ENCODE results near the gene TOM1L1. TPM values are rescaled to one million over a fixed set of nuclear protein-coding genes. Genes with fewer than 3 reads are reported as not detected.

TOM1L1 gene
- 10 to 100 TPM; 11.5 to 22.9 TPM for polyA plus RNA-seq

- 2 to 3% methylated on average over 46 to 67 of the region's 67 CpGs for WGBS, 2 donors
- Histone ChIP-seq H3K9me3 (ENCODE audit: control insufficient read depth in 2 of 2, insufficient read depth in 1 of 2, low read depth in 1 of 2, low read length in 1 of 2) (no peaks in the 10 kb centered on the region), H3K27me3 (ENCODE audit: control insufficient read depth in 1 of 2, insufficient read depth in 2 of 2, low read length in 2 of 2) (no peaks in the 10 kb centered on the region), H3K4me3 (ENCODE audit: low read depth in 1 of 2, low read length in 2 of 2) (peak within 1 kb of the TSS; percentile 62 to 71), H3K36me3 (ENCODE audit: control insufficient read depth in 2 of 2, insufficient read depth in 2 of 2, low read length in 1 of 2) (no peaks in the 10 kb centered on the region), H3K27ac (ENCODE audit: low read depth in 2 of 2, low read length in 1 of 2) (peak within 1 kb of the TSS; percentile 83 to 90), H3K4me1 (ENCODE audit: control insufficient read depth in 2 of 2, insufficient read depth in 2 of 2, low read length in 1 of 2) (no peaks in the 10 kb centered on the region)
Observed at GRCh38 chr17:54900457-54901229, at the start of gene TOM1L1. TOM1L1 (plus strand) TSS chr17:54900852; CDS start chr17:54900866, 14 bp downstream.

- no peaks in the 10 kb centered on the region for H3K4me1 ChIP-seq (ENCODE audit: control insufficient read depth in 2 of 2, insufficient read depth in 2 of 2, low read length in 1 of 2)
- H3K27me3 ChIP-seq (ENCODE audit: control insufficient read depth in 1 of 2, insufficient read depth in 2 of 2, low read length in 2 of 2), result no peaks in the 10 kb centered on the region
- WGBS, 2 donors, result 55 to 77% methylated on average over 2 of the region's 2 CpGs
- H3K36me3 ChIP-seq (ENCODE audit: control insufficient read depth in 2 of 2, insufficient read depth in 2 of 2, low read length in 1 of 2), result no peaks in the 10 kb centered on the region
- H3K9me3 ChIP-seq (ENCODE audit: control insufficient read depth in 2 of 2, insufficient read depth in 1 of 2, low read depth in 1 of 2, low read length in 1 of 2), result no peaks in the 10 kb centered on the region
- H3K4me3 ChIP-seq (ENCODE audit: low read depth in 1 of 2, low read length in 2 of 2), result no peak overlapping the region
- no peak overlapping the region for H3K27ac ChIP-seq (ENCODE audit: low read depth in 2 of 2, low read length in 1 of 2)
Observed at GRCh38 chr17:54859187-54859586, 41.5 kb upstream of the TOM1L1 start.

GRCh38 chr17:54860617-54861470, 39.8 kb upstream of the TOM1L1 start:
- no peaks in the 10 kb centered on the region for H3K27me3 ChIP-seq (ENCODE audit: control insufficient read depth in 1 of 2, insufficient read depth in 2 of 2, low read length in 2 of 2)
- no peak overlapping the region for H3K27ac ChIP-seq (ENCODE audit: low read depth in 2 of 2, low read length in 1 of 2)
- H3K4me3 ChIP-seq (ENCODE audit: low read depth in 1 of 2, low read length in 2 of 2), result no peak overlapping the region
- no peaks in the 10 kb centered on the region for H3K36me3 ChIP-seq (ENCODE audit: control insufficient read depth in 2 of 2, insufficient read depth in 2 of 2, low read length in 1 of 2)
- 87% methylated on average over 9 of the region's 9 CpGs for WGBS, 2 donors
- H3K9me3 ChIP-seq (ENCODE audit: control insufficient read depth in 2 of 2, insufficient read depth in 1 of 2, low read depth in 1 of 2, low read length in 1 of 2), result no peaks in the 10 kb centered on the region
- no peaks in the 10 kb centered on the region for H3K4me1 ChIP-seq (ENCODE audit: control insufficient read depth in 2 of 2, insufficient read depth in 2 of 2, low read length in 1 of 2)

- 67 to 74% methylated on average over 4 of the region's 4 CpGs for WGBS, 2 donors
- H3K4me3 ChIP-seq (ENCODE audit: low read depth in 1 of 2, low read length in 2 of 2), result no peak overlapping the region
- no peak overlapping the region for H3K27ac ChIP-seq (ENCODE audit: low read depth in 2 of 2, low read length in 1 of 2)
- no peaks in the 10 kb centered on the region for H3K36me3 ChIP-seq (ENCODE audit: control insufficient read depth in 2 of 2, insufficient read depth in 2 of 2, low read length in 1 of 2)
- no peaks in the 10 kb centered on the region for H3K4me1 ChIP-seq (ENCODE audit: control insufficient read depth in 2 of 2, insufficient read depth in 2 of 2, low read length in 1 of 2)
- no peaks in the 10 kb centered on the region for H3K9me3 ChIP-seq (ENCODE audit: control insufficient read depth in 2 of 2, insufficient read depth in 1 of 2, low read depth in 1 of 2, low read length in 1 of 2)
- H3K27me3 ChIP-seq (ENCODE audit: control insufficient read depth in 1 of 2, insufficient read depth in 2 of 2, low read length in 2 of 2), result no peaks in the 10 kb centered on the region
Observed at GRCh38 chr17:54861471-54861983, 39.1 kb upstream of the TOM1L1 start.

- WGBS, 2 donors, result 41 to 46% methylated on average over 2 of the region's 2 CpGs
- Histone ChIP-seq H3K4me3 (ENCODE audit: low read depth in 1 of 2, low read length in 2 of 2) (no peak overlapping the region), H3K27ac (ENCODE audit: low read depth in 2 of 2, low read length in 1 of 2) (no peak overlapping the region), H3K4me1 (ENCODE audit: control insufficient read depth in 2 of 2, insufficient read depth in 2 of 2, low read length in 1 of 2) (no peaks in the 10 kb centered on the region), H3K9me3 (ENCODE audit: control insufficient read depth in 2 of 2, insufficient read depth in 1 of 2, low read depth in 1 of 2, low read length in 1 of 2) (no peaks in the 10 kb centered on the region), H3K27me3 (ENCODE audit: control insufficient read depth in 1 of 2, insufficient read depth in 2 of 2, low read length in 2 of 2) (no peaks in the 10 kb centered on the region), H3K36me3 (ENCODE audit: control insufficient read depth in 2 of 2, insufficient read depth in 2 of 2, low read length in 1 of 2) (no peaks in the 10 kb centered on the region)
Observed at GRCh38 chr17:54863176-54863575, 37.5 kb upstream of the TOM1L1 start.

GRCh38 chr17:54864070-54864469, 36.6 kb upstream of the TOM1L1 start:
- H3K9me3 ChIP-seq (ENCODE audit: control insufficient read depth in 2 of 2, insufficient read depth in 1 of 2, low read depth in 1 of 2, low read length in 1 of 2), result no peaks in the 10 kb centered on the region
- WGBS, 2 donors, result 85 to 96% methylated on average over 1 of the region's 1 CpG
- no peaks in the 10 kb centered on the region for H3K4me1 ChIP-seq (ENCODE audit: control insufficient read depth in 2 of 2, insufficient read depth in 2 of 2, low read length in 1 of 2)
- no peak overlapping the region for H3K27ac ChIP-seq (ENCODE audit: low read depth in 2 of 2, low read length in 1 of 2)
- H3K36me3 ChIP-seq (ENCODE audit: control insufficient read depth in 2 of 2, insufficient read depth in 2 of 2, low read length in 1 of 2), result no peaks in the 10 kb centered on the region
- H3K27me3 ChIP-seq (ENCODE audit: control insufficient read depth in 1 of 2, insufficient read depth in 2 of 2, low read length in 2 of 2), result no peaks in the 10 kb centered on the region
- no peak overlapping the region for H3K4me3 ChIP-seq (ENCODE audit: low read depth in 1 of 2, low read length in 2 of 2)

- Histone ChIP-seq H3K4me1 (ENCODE audit: control insufficient read depth in 2 of 2, insufficient read depth in 2 of 2, low read length in 1 of 2) (no peaks in the 10 kb centered on the region), H3K27me3 (ENCODE audit: control insufficient read depth in 1 of 2, insufficient read depth in 2 of 2, low read length in 2 of 2) (no peaks in the 10 kb centered on the region), H3K4me3 (ENCODE audit: low read depth in 1 of 2, low read length in 2 of 2) (no peak overlapping the region), H3K36me3 (ENCODE audit: control insufficient read depth in 2 of 2, insufficient read depth in 2 of 2, low read length in 1 of 2) (no peaks in the 10 kb centered on the region), H3K9me3 (ENCODE audit: control insufficient read depth in 2 of 2, insufficient read depth in 1 of 2, low read depth in 1 of 2, low read length in 1 of 2) (no peaks in the 10 kb centered on the region), H3K27ac (ENCODE audit: low read depth in 2 of 2, low read length in 1 of 2) (no peak overlapping the region)
- 48 to 65% methylated on average over 8 of the region's 8 CpGs for WGBS, 2 donors
Observed at GRCh38 chr17:54864636-54865356, 35.9 kb upstream of the TOM1L1 start.

GRCh38 chr17:54867634-54868033, 33.0 kb upstream of the TOM1L1 start:
- Histone ChIP-seq H3K36me3 (ENCODE audit: control insufficient read depth in 2 of 2, insufficient read depth in 2 of 2, low read length in 1 of 2) (no peaks in the 10 kb centered on the region), H3K27ac (ENCODE audit: low read depth in 2 of 2, low read length in 1 of 2) (no peak overlapping the region), H3K9me3 (ENCODE audit: control insufficient read depth in 2 of 2, insufficient read depth in 1 of 2, low read depth in 1 of 2, low read length in 1 of 2) (no peaks in the 10 kb centered on the region), H3K4me1 (ENCODE audit: control insufficient read depth in 2 of 2, insufficient read depth in 2 of 2, low read length in 1 of 2) (no peaks in the 10 kb centered on the region), H3K4me3 (ENCODE audit: low read depth in 1 of 2, low read length in 2 of 2) (no peak overlapping the region), H3K27me3 (ENCODE audit: control insufficient read depth in 1 of 2, insufficient read depth in 2 of 2, low read length in 2 of 2) (no peaks in the 10 kb centered on the region)
- WGBS, 2 donors, result 68 to 75% methylated on average over 2 of the region's 2 CpGs

- Histone ChIP-seq H3K9me3 (ENCODE audit: control insufficient read depth in 2 of 2, insufficient read depth in 1 of 2, low read depth in 1 of 2, low read length in 1 of 2) (no peaks in the 10 kb centered on the region), H3K4me1 (ENCODE audit: control insufficient read depth in 2 of 2, insufficient read depth in 2 of 2, low read length in 1 of 2) (no peaks in the 10 kb centered on the region), H3K27me3 (ENCODE audit: control insufficient read depth in 1 of 2, insufficient read depth in 2 of 2, low read length in 2 of 2) (no peaks in the 10 kb centered on the region), H3K4me3 (ENCODE audit: low read depth in 1 of 2, low read length in 2 of 2) (no peak overlapping the region), H3K36me3 (ENCODE audit: control insufficient read depth in 2 of 2, insufficient read depth in 2 of 2, low read length in 1 of 2) (no peaks in the 10 kb centered on the region), H3K27ac (ENCODE audit: low read depth in 2 of 2, low read length in 1 of 2) (no peak overlapping the region)
- 97 to 100% methylated on average over 1 of the region's 1 CpG for WGBS, 2 donors
Observed at GRCh38 chr17:54870671-54871175, 29.9 kb upstream of the TOM1L1 start.

Measured in esophagus (tissue), 2 donors.